WI38 (cell line): Measurements from ENCODE around the gene MICALL2.

Experiments
- H3K4me3 ChIP-seq: 2 replicates; pipeline ENCODE4 v1.5.1; 2011; ENCODE audit warnings: low read depth, mild to moderate bottlenecking, control low read depth, low read length
- TF ChIP-seq, protein P1 (sequence below): IDR thresholded peaks from 2 replicates; pipeline ENCODE4 v1.5.1; 2012; ENCODE audit warnings: low read depth, mild to moderate bottlenecking, control low read depth, low read length

MICALL2 gene

DNA sequence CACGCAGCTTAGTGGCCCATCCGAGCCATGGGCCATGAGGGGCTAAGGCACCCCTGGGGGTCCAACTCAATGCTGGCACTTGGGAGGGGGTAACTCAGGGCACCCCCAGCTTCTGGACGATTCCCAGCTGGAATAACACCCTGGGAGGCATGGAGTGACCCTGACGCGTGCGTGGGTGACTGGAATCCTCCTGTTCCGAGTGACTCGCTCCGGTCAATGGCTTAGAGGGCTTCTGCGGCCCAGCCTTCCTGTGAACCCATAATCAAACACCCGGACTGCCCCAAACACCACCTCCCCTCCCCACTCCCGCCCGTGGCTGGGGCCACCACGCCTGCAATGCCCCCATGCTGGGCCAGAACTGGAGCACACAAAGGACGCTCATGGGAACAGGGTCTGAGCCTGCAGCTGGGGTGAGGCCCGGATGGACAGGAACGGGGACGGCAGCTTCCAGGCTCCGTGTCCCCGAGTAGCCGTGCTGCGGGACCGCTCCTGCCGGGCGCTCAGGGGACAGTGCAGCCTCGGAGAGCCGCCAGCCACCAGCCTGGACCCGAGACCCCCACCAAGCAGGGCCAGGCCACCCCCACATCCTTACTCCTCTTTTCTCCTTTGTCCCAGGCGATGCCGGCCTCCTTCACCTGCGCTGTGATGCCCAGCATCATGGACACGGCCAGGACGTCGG is 36.4 kb upstream of the MICALL2 start:
- TF ChIP-seq, protein P1, sequence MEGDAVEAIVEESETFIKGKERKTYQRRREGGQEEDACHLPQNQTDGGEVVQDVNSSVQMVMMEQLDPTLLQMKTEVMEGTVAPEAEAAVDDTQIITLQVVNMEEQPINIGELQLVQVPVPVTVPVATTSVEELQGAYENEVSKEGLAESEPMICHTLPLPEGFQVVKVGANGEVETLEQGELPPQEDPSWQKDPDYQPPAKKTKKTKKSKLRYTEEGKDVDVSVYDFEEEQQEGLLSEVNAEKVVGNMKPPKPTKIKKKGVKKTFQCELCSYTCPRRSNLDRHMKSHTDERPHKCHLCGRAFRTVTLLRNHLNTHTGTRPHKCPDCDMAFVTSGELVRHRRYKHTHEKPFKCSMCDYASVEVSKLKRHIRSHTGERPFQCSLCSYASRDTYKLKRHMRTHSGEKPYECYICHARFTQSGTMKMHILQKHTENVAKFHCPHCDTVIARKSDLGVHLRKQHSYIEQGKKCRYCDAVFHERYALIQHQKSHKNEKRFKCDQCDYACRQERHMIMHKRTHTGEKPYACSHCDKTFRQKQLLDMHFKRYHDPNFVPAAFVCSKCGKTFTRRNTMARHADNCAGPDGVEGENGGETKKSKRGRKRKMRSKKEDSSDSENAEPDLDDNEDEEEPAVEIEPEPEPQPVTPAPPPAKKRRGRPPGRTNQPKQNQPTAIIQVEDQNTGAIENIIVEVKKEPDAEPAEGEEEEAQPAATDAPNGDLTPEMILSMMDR, result no peak
- no peak overlapping the region for H3K4me3 ChIP-seq

DNA sequence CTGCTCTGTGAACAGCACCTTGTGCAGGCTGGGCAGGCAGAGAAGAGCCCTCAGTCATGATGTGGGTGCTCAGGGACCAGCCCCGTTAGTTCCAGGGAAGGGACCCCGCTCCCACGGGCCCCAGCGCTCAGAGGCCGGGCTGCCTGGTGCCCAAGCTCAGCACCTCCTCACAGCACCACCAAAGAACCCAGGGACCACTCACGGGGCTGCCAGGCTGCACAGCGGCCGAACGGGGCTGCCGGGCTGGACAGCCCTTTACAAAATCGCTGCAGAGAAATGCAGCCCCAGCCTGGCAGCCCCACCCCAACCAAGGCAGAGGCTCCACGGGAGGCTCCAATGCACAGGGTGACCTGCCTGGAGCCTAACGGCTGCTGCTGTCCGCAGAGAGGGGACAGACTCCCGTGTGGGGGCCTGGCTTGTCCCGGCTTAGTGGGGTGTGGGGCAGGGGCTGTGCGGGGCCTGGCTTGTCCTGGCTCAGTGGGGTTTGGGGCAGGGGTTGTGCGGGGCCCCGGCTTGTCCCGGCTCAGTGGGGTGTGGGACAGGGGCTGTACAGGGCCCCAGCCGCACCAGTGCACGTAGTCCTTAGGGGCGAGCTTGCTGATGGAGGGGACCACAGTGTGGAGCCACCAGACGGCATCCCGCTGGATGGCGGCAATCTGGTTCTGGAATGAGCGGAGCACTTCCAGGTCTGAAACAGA is 35.7 kb upstream of the MICALL2 start:
- TF ChIP-seq, protein P1, result no peak
- no peak overlapping the region for H3K4me3 ChIP-seq

DNA sequence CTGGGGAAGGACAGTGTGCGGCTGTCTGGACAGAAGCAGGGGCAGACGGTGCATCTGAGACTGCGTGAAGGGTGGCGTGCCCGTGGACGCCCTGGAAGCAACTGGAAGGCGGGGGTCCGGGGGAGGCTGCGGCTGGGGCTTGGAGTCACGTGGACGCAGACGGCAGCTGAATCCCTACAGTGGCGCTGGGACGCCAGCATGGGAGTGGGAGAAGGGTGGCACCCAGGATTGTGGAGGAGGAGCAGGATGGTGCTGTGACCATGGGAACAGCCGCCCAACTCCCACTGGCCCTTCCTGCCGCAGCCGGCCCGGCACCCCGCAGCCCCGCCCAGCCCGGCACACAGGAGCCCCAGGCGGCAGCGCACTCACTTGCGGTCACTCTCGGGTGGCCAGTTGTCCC is 35.2 kb upstream of the MICALL2 start:
- H3K4me3 ChIP-seq, result no peak overlapping the region
- TF ChIP-seq, protein P1, result no peak

DNA sequence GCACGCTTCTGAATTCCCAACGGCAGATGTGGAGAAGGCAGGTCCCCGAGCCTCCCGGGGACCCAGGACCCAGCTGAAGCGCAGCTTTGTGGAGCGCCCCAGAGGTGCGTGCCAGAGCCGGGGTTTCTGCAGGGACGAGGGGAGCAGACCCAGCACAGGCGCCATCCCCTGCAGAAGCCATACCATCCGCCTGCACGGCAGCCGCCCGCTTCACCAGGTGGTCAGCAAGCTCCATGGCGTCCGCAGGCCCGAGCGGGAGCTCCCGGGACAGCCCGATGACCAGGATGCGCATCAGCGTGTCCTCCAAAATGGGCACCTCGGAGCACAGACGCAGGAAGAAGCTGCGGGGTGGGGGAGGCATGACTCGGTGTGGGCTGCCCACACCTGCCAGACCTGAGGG is 34.3 kb upstream of the MICALL2 start:
- no peak overlapping the region for H3K4me3 ChIP-seq
- TF ChIP-seq, protein P1, result no peak

DNA sequence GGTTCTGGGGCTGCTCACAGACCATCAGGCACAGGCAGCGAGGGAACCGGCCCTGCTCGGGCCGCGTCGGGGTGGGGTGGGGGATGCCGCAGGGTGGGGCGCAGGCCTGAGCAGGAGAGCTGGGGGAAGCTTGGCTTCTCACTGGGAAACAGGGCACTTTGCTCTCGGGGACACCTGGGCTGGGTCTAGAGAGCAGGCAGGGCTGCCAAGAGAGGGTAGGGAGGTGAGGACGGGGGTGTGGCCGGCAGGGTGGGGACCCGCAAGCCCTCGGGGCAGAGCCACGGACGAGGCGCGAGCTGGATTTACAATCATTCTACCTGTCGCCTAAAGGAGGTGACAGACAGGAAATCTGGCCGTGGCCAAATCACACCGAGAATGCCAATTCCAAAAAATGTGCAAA is 33.9 kb upstream of the MICALL2 start:
- TF ChIP-seq, protein P1, result no peak
- H3K4me3 ChIP-seq, result no peak overlapping the region

DNA sequence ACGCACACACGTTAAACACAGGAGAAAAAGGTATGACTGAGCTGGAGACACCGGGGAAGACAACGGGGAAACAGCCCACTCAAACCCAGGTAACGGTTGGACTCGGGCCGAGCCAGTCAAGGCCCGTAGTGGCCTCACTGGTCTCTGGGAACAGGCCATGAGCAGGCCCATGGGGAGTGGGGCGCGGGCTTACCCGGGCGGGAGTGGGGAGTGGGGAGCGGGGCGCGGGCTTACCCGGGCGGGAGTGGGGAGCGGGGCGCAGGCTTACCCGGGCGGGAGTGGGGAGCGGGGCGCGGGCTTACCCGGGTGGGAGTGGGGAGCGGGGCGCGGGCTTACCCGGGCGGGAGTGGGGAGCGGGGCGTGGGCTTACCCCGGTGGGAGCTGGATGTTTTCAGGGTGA is 33.4 kb upstream of the MICALL2 start:
- TF ChIP-seq, protein P1, result no peak
- no peak overlapping the region for H3K4me3 ChIP-seq

DNA sequence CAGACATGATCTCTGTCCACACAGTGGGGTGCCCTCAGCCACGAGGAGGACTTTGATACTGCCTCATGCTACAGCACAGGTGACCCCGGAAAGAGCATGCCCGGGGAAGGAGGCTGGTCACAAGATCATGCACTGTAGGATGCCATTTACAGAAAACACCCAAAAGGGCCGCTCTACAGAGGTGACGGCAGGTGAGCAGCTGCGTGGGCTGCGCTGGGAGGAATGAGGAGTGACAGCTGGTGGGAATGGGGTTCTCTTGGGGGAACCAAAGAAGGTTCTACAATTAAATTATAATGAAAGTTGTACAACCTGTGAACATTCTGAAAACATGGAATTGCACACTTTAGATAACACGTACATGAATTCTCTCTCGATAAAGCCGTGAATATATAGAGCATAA is 33.0 kb upstream of the MICALL2 start:
- TF ChIP-seq, protein P1, result no peak
- H3K4me3 ChIP-seq, result no peak overlapping the region
